Stomach smooth muscle (tissue), 2 donors: ENCODE data around the gene PDZD2.

Source experiments
- H3K27ac ChIP-seq: one replicate; pipeline ENCODE4 v1.7.0; 2013; ENCODE audit warnings: mild to moderate bottlenecking, low read length, inconsistent platforms
- H3K27me3 ChIP-seq, 2 donors: one replicate each; pipeline ENCODE4 v1.7.0; 2013; ENCODE audit warnings: low read length in 2 of 2; ENCODE audit not compliant: insufficient read depth in 2 of 2, control insufficient read depth in 1 of 2
- H3K36me3 ChIP-seq, 2 donors: one replicate each; pipeline ENCODE4 v1.7.0; 2013; ENCODE audit warnings: low read length in 2 of 2; ENCODE audit not compliant: control insufficient read depth in 2 of 2, insufficient read depth in 2 of 2
- H3K4me1 ChIP-seq: one replicate; pipeline ENCODE4 v1.7.0; 2013; ENCODE audit warnings: low read length; ENCODE audit not compliant: control insufficient read depth, insufficient read depth
- H3K4me3 ChIP-seq, 2 donors: one replicate each; pipeline ENCODE4 v1.7.0; 2013; ENCODE audit warnings: low read length in 2 of 2
- H3K9ac ChIP-seq, 2 donors: one replicate each; pipeline ENCODE4 v1.7.0; 2013; ENCODE audit warnings: low read length in 2 of 2, mild to moderate bottlenecking in 1 of 2
- H3K9me3 ChIP-seq, 2 donors: one replicate each; pipeline ENCODE4 v1.7.0; 2013; ENCODE audit warnings: low read length in 2 of 2; ENCODE audit not compliant: control insufficient read depth in 2 of 2
- donor health status: healthy.
- donor health status: Pancreatic carcinoma.

PDZD2 gene

DNA sequence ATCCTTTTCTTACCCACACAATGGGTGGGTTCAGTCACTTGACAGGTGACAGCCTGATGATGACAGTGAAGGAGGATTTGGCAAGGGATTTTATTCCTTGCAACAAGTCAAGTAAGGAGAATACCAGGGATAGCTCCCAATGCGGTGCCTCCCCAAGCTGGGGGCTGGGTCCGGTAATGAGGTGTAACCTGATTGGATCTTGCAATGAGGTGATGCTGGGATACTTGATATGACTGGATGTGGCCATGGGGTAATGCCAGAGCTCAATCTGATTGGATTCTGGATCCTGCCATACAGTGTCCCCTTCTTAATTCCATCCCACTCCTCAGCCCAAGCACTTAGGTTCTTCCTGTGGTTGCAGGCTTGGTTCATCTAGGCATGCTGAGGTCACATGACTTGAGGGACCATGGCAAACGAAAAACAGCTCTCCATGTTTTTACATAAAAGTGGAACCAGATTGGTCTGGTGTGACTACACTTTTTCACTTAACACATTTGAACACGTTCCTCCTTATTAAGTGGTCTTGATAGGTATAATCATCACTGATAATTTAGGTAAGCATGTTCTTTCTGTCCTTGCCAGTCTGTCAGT, 181.1 kb downstream of the PDZD2 start:
- Histone ChIP-seq H3K36me3 (no peaks in the 10 kb centered on the region), H3K27me3 (no peaks in the 10 kb centered on the region), H3K4me3 (no peak overlapping the region), H3K27ac (no peak overlapping the region), H3K9me3 (no peaks in the 10 kb centered on the region), H3K4me1 (no peaks in the 10 kb centered on the region), H3K9ac (no peak overlapping the region)

DNA sequence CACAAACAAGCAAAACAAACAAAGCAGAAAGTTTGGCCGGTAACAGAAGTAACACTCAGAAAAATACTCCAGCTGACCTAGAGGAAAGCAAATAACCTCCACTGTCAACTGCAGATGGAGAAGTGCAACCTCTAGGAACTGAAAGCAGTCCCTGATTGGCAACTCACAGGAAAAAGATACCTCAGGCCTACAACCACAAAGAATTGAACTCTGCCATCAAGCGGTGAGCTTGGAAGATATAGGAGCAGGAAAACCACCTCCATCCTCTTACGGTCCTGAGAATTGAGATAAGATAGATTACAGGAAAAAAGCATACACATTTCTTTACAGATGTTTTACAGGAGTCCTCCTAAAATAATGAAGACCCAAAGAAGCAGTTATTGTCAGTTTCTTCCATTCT, 184.5 kb downstream of the PDZD2 start:
- Histone ChIP-seq H3K4me1 (no peaks in the 10 kb centered on the region), H3K27ac (no peak overlapping the region), H3K27me3 (no peaks in the 10 kb centered on the region), H3K9ac (no peak overlapping the region), H3K4me3 (no peak overlapping the region), H3K36me3 (no peaks in the 10 kb centered on the region), H3K9me3 (peaks cover 2 to 3% of the 10 kb centered on the region in 2 donors)

DNA sequence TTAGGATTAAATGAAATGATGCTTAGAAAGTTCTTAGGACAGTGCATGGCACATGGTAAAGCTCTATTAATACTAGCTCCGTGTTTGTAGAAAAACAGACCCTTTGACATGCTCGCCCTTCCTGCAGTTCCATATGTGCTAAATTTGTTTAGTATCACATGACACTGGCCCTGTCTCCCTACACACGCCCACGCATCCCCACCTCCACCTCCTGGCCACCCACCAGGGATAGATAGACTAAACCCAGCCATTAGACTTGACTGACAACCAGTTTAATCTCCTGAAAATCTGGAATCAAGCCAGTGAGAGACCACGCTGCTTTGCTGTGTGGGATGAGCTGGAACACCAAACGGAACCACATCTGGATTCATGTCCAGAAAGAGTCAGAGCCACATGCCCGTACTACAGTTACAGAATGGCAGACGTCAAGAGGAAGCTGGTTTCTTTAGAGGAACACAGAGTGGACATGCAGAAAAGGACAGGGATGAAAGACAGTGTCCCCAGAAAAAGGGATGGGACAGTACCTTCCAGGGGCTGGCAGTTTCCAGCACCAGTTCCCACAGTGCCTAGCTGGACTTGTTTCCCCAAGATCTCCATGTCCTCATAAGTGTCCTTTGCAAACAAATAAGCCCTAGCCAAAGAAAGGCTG, 186.1 kb downstream of the PDZD2 start:
- no peak overlapping the region for H3K4me3 ChIP-seq
- no peak overlapping the region for H3K27ac ChIP-seq
- H3K9me3 ChIP-seq, result peaks cover 2 to 4% of the 10 kb centered on the region in 2 donors
- H3K27me3 ChIP-seq, result no peaks in the 10 kb centered on the region
- H3K4me1 ChIP-seq, result no peaks in the 10 kb centered on the region
- H3K9ac ChIP-seq, result peak overlapping the region in 1 of 2 donors; percentile 13
- H3K36me3 ChIP-seq, result no peaks in the 10 kb centered on the region

DNA sequence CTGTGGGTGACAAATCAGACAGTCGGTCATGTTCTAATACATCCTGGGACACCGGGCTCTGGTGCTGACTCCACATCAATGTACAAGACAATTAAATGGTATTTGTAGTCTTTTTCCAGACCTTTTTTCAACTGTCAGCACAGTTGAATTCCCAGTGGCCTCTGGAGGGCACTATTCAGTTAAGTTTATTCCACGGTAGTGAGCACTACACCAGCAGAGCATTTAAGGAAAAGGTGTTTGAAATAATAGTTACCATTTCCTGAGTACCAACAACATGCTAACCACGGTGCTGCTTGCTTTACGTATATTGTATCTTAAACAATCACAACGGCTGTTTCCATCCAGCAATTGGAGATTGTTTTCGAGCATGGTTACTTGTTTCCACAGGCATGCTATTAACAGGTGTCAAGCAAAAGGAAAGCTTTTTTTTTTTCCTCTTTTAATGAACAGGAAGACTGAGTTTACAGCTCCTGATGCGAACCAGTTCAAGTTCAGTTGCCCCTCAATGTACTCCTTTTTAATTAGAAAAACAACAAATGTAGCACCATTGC, 186.7 kb downstream of the PDZD2 start:
- peaks cover 2 to 4% of the 10 kb centered on the region in 2 donors for H3K9me3 ChIP-seq
- H3K9ac ChIP-seq, result peak overlapping the region in 1 of 2 donors; percentile 13
- H3K4me1 ChIP-seq, result no peaks in the 10 kb centered on the region
- H3K36me3 ChIP-seq, result no peaks in the 10 kb centered on the region
- no peak overlapping the region for H3K4me3 ChIP-seq
- no peaks in the 10 kb centered on the region for H3K27me3 ChIP-seq
- no peak overlapping the region for H3K27ac ChIP-seq

DNA sequence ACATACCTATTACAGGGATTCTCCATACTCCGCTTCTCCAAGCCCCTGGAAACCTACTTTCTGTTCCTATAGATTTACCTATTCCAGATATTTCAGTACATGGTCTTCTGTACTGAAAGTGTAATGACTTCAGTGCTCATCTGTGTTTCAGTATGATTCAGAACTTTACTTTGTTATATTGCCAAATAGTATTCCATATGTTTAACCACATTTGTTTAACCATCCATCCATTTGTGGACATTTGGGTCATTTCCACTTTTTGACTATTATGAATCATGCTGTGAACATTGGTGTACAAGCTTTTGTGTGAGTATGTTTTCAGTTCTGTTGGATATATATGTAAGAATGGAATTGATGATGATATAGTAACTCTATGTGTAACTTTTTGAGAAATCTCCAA, 188.9 kb downstream of the PDZD2 start:
- no peaks in the 10 kb centered on the region for H3K4me1 ChIP-seq
- no peak overlapping the region for H3K4me3 ChIP-seq
- peaks cover 2 to 4% of the 10 kb centered on the region in 2 donors for H3K9me3 ChIP-seq
- no peaks in the 10 kb centered on the region for H3K27me3 ChIP-seq
- no peak overlapping the region for H3K9ac ChIP-seq
- no peak overlapping the region for H3K27ac ChIP-seq
- no peaks in the 10 kb centered on the region for H3K36me3 ChIP-seq

DNA sequence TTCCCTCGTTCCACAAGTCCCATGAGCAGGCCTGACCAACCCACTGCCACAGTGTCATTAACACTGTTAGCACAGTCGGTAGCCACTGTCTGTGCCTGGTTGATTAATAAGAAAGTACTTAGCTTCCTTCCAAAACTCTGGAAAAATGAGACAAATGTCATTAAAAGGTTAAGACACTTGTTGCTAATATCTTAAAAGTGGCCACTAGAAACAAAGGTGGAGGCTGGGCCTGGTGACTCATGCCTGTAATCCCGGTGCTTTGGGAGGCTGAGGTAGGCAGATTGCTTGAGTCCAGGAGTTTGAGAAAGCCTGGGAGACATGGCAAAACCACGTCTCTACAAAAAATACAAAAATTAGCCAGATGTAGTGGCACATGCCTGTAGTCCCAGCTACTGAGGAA, 194.0 kb downstream of the PDZD2 start:
- Histone ChIP-seq H3K27me3 (no peaks in the 10 kb centered on the region), H3K9ac (no peak overlapping the region), H3K4me3 (no peak overlapping the region), H3K36me3 (no peaks in the 10 kb centered on the region), H3K9me3 (peaks cover 2 to 4% of the 10 kb centered on the region in 2 donors), H3K4me1 (no peaks in the 10 kb centered on the region), H3K27ac (no peak overlapping the region)

DNA sequence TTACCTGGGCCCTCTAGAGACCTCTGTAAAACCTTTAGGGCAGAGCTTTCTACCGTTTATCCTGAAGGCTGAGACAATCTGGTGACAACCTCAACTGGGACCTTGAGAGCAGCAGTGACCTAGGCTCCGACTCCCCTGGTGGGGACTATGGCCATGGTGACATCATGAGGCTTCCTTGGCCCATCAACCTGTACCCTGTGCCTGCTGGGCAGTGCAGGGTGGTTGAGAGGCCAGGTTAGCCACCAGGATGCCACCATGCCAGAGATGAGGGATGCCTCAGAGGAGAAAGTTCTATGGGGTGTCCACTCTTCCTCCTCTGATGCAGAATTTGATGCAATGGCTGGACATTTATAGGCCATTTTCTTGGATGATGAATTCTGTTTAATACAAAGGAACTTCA, 194.8 kb downstream of the PDZD2 start:
- no peaks in the 10 kb centered on the region for H3K36me3 ChIP-seq
- H3K27me3 ChIP-seq, result no peaks in the 10 kb centered on the region
- no peak overlapping the region for H3K9ac ChIP-seq
- H3K9me3 ChIP-seq, result no peaks in the 10 kb centered on the region
- H3K4me3 ChIP-seq, result no peak overlapping the region
- H3K27ac ChIP-seq, result no peak overlapping the region
- H3K4me1 ChIP-seq, result no peaks in the 10 kb centered on the region

DNA sequence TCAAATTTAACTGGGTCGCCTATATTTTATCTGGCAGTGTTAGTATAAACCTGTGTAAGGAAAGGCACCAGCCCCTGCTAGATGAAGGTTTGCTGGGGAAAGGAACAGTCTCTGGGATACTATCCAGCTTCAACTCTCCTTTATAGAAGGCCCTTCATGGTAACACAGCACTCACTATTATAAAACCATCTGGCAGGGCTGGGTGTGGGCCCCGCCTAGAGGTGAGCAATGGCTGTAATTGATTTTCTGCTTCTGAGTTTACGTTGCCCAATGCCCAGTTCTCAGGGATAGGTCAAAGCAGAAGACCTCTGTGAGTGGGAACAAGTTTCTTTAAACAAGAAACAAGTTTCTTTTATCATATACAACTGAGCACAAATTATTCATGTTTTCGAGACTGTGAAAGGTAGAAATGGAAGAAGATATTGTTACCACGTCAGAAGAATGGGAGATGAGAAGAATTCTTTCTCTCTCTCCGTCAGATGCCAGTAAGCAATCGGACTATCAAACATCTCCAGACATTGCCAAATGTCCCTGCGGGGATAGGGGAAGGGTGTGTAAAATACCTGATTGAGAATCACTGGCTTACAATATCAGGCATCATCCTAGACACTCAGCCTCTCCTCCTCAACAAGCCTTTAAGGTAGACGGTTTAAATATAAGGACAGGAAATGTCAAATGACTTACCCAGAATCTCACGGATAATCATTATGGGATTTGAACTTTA, 205.9 kb downstream of the PDZD2 start:
- Histone ChIP-seq H3K4me3 (no peak overlapping the region), H3K9me3 (no peaks in the 10 kb centered on the region), H3K4me1 (no peaks in the 10 kb centered on the region), H3K9ac (no peak overlapping the region), H3K27me3 (no peaks in the 10 kb centered on the region), H3K36me3 (no peaks in the 10 kb centered on the region), H3K27ac (no peak overlapping the region)

DNA sequence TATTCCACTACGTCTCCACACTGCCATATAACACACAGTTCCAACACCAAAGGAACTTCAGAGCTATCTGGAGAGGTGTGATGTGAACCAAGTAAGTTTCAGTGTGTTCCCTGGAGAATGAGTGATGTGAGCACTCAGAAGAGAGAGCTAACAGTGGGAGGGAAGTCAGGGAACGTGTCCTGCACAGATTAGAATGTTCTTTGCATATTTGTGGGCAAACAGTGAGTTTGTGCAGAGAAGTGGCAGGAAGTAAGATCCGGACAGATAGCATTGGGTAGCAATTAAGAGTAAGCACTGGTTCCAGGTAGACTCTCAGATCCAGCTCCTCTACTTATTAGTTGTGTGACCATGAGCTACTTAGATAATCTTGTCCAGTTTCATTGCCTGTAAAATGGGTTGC, 206.4 kb downstream of the PDZD2 start:
- Histone ChIP-seq H3K4me1 (no peaks in the 10 kb centered on the region), H3K27ac (no peak overlapping the region), H3K4me3 (no peak overlapping the region), H3K9ac (no peak overlapping the region), H3K27me3 (no peaks in the 10 kb centered on the region), H3K36me3 (no peaks in the 10 kb centered on the region), H3K9me3 (no peaks in the 10 kb centered on the region)

DNA sequence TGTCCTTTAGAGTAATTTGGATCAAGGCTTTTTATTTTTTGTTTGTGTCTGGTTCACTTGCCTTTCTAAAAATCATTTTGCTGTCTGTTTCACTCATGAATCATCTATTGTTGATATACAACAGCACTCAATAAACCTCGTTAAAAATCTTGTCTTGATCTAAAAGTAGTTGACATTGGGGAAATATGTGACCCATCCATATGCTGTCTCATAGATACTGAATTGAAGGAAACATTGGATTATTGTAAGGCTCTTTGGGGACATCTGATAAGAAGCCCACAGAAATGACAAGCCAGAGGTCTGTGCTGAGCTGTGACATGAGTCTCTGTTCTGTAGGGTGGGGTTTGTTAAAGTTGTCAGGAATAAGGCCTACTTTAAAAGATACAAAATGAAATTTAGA, 208.0 kb downstream of the PDZD2 start:
- Histone ChIP-seq H3K4me1 (no peaks in the 10 kb centered on the region), H3K9me3 (no peaks in the 10 kb centered on the region), H3K27ac (no peak overlapping the region), H3K9ac (no peak overlapping the region), H3K27me3 (no peaks in the 10 kb centered on the region), H3K4me3 (no peak overlapping the region), H3K36me3 (no peaks in the 10 kb centered on the region)

DNA sequence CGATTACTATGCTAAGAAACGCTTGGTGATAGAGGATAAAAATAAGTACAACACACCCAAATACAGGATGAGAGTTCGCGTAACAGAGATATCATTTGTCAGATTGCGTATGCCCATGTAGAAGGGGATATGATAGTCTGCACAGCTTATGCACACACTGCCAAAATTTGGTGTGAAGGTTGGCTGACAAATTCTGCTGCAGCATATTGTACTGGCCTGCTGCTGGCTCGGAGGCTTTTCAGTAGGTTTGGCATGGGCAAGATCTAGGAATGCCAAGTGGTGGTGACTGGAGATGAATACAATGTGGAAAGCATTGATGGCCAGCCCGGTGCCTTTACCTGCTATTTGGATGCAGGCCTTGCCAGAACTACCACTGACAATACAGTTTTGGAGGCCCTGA, 208.4 kb downstream of the PDZD2 start:
- Histone ChIP-seq H3K4me1 (no peaks in the 10 kb centered on the region), H3K9me3 (no peaks in the 10 kb centered on the region), H3K27ac (no peak overlapping the region)

More for the DNA sequence above, 208.4 kb downstream of the PDZD2 start:
- H3K36me3 ChIP-seq, result no peaks in the 10 kb centered on the region
- H3K27me3 ChIP-seq, result no peaks in the 10 kb centered on the region
- no peak overlapping the region for H3K4me3 ChIP-seq
- H3K9ac ChIP-seq, result no peak overlapping the region
